ENCODE results near the gene EFCAB5.

EFCAB5 gene

DNA sequence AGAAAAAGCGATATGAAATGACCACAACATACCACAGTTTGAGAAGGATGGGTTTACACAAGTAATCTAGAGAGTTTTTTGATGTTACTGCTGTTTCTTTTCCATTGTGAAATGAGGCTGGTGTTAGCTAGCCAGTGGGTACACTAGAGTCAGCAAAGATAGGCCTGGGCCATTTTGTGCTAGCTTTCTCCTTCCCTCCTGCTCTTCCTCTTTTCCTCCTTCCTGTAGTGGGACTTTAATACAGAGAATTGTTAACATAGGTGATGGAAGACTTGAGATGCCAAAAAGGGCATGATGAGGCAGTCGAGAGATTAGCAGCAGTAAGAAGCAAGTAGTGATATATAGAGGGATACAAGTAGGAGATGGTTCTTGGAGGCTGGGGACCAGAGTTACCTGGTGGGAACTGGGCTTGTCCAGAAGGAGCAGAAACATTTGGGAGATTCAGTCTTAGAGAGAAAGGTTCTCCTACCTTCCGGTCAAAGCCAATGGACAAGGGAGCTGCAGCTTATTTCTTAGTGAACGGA lies 182.9 kb downstream of the EFCAB5 start:
- H3K23ac ChIP-seq (ENCODE audit: low read length) = no peak overlapping the region
- no peak overlapping the region for H3K4me2 ChIP-seq (ENCODE audit: low read length)
- H3K56ac ChIP-seq (ENCODE audit: low read length) = no peak overlapping the region
- H3K18ac ChIP-seq (ENCODE audit: low read length) = no peak overlapping the region
- H2AK5ac ChIP-seq (ENCODE audit: low read length) = no peak overlapping the region
- no peak overlapping the region for H3K4ac ChIP-seq (ENCODE audit: low read depth, low read length)
- H2BK15ac ChIP-seq (replicated peaks; ENCODE audit: low read depth) = no peak overlapping the region
- peaks cover 10% of the 10 kb centered on the region for H3K79me2 ChIP-seq (ENCODE audit: control insufficient read depth, insufficient read depth, low read length)
- no peaks in the 10 kb centered on the region for H3K27me3 ChIP-seq (ENCODE audit: insufficient read depth, low read length, poor library complexity)
- H3K27ac ChIP-seq (ENCODE audit: low read depth, low read length) = no peak overlapping the region
- H3K4me1 ChIP-seq (ENCODE audit: control insufficient read depth, low read depth, low read length) = no peaks in the 10 kb centered on the region
- no peak overlapping the region for H3K4me3 ChIP-seq (ENCODE audit: low read length)
- no peak overlapping the region for H4K5ac ChIP-seq (ENCODE audit: low read length)
- H2BK5ac ChIP-seq (ENCODE audit: low read length) = no peak overlapping the region
- H4K8ac ChIP-seq (ENCODE audit: low read depth, low read length) = no peak overlapping the region
- DNase-seq = no peak
- no peaks in the 10 kb centered on the region for H3K36me3 ChIP-seq (ENCODE audit: control insufficient read depth, insufficient read depth, low read length)
- no peak overlapping the region for H2BK120ac ChIP-seq (ENCODE audit: low read depth, low read length)
- H3K79me1 ChIP-seq (ENCODE audit: low read length) = peaks cover 2% of the 10 kb centered on the region
- H3K9ac ChIP-seq (ENCODE audit: low read length) = no peak overlapping the region
- WGBS (ENCODE audit: extremely low coverage, insufficient coverage, low lambda C conversion rate) = no CpG with 5 or more reads among the region's 4 CpGs

GRCh38 chr17:30130121-30130520 lies 188.7 kb downstream of the EFCAB5 start:
- H3K23ac ChIP-seq (ENCODE audit: low read length) = no peak overlapping the region
- H4K8ac ChIP-seq (ENCODE audit: low read depth, low read length) = no peak overlapping the region
- no peak overlapping the region for H3K9ac ChIP-seq (ENCODE audit: low read length)
- no peaks in the 10 kb centered on the region for H3K4me1 ChIP-seq (ENCODE audit: control insufficient read depth, low read depth, low read length)
- no peak overlapping the region for H2BK5ac ChIP-seq (ENCODE audit: low read length)
- no peak overlapping the region for H3K4ac ChIP-seq (ENCODE audit: low read depth, low read length)
- no peak overlapping the region for H2BK15ac ChIP-seq (replicated peaks; ENCODE audit: low read depth)
- no peaks in the 10 kb centered on the region for H3K36me3 ChIP-seq (ENCODE audit: control insufficient read depth, insufficient read depth, low read length)
- no peak overlapping the region for H3K56ac ChIP-seq (ENCODE audit: low read length)
- no peaks in the 10 kb centered on the region for H3K27me3 ChIP-seq (ENCODE audit: insufficient read depth, low read length, poor library complexity)
- H3K79me2 ChIP-seq (ENCODE audit: control insufficient read depth, insufficient read depth, low read length) = peaks cover 8% of the 10 kb centered on the region
- H3K4me2 ChIP-seq (ENCODE audit: low read length) = no peak overlapping the region
- no peak overlapping the region for H2AK5ac ChIP-seq (ENCODE audit: low read length)
- peaks cover 7% of the 10 kb centered on the region for H3K79me1 ChIP-seq (ENCODE audit: low read length)
- H2BK120ac ChIP-seq (ENCODE audit: low read depth, low read length) = no peak overlapping the region
- no peak overlapping the region for H3K27ac ChIP-seq (ENCODE audit: low read depth, low read length)
- no CpG with 5 or more reads among the region's 1 CpG for WGBS (ENCODE audit: extremely low coverage, insufficient coverage, low lambda C conversion rate)
- no peak overlapping the region for H3K18ac ChIP-seq (ENCODE audit: low read length)
- H3K4me3 ChIP-seq (ENCODE audit: low read length) = no peak overlapping the region
- no peak overlapping the region for H4K5ac ChIP-seq (ENCODE audit: low read length)
- DNase-seq = no peak

GRCh38 chr17:30132615-30133014 lies 191.2 kb downstream of the EFCAB5 start:
- H3K36me3 ChIP-seq (ENCODE audit: control insufficient read depth, insufficient read depth, low read length) = no peaks in the 10 kb centered on the region
- no peak overlapping the region for H4K5ac ChIP-seq (ENCODE audit: low read length)
- no peak overlapping the region for H3K56ac ChIP-seq (ENCODE audit: low read length)
- peaks cover 7% of the 10 kb centered on the region for H3K79me1 ChIP-seq (ENCODE audit: low read length)
- H3K4me3 ChIP-seq (ENCODE audit: low read length) = no peak overlapping the region
- H2BK120ac ChIP-seq (ENCODE audit: low read depth, low read length) = no peak overlapping the region
- no peak overlapping the region for H3K23ac ChIP-seq (ENCODE audit: low read length)
- H3K4me2 ChIP-seq (ENCODE audit: low read length) = no peak overlapping the region
- H3K18ac ChIP-seq (ENCODE audit: low read length) = no peak overlapping the region
- no peak overlapping the region for H3K4ac ChIP-seq (ENCODE audit: low read depth, low read length)
- H2BK15ac ChIP-seq (replicated peaks; ENCODE audit: low read depth) = no peak overlapping the region
- no peaks in the 10 kb centered on the region for H3K27me3 ChIP-seq (ENCODE audit: insufficient read depth, low read length, poor library complexity)
- no peak overlapping the region for H3K9ac ChIP-seq (ENCODE audit: low read length)
- no peak overlapping the region for H4K8ac ChIP-seq (ENCODE audit: low read depth, low read length)
- peaks cover 1% of the 10 kb centered on the region for H3K79me2 ChIP-seq (ENCODE audit: control insufficient read depth, insufficient read depth, low read length)
- H3K27ac ChIP-seq (ENCODE audit: low read depth, low read length) = no peak overlapping the region
- no CpG with 5 or more reads among the region's 3 CpGs for WGBS (ENCODE audit: extremely low coverage, insufficient coverage, low lambda C conversion rate)
- H2BK5ac ChIP-seq (ENCODE audit: low read length) = no peak overlapping the region
- no peak for DNase-seq
- H2AK5ac ChIP-seq (ENCODE audit: low read length) = no peak overlapping the region
- no peaks in the 10 kb centered on the region for H3K4me1 ChIP-seq (ENCODE audit: control insufficient read depth, low read depth, low read length)

DNA sequence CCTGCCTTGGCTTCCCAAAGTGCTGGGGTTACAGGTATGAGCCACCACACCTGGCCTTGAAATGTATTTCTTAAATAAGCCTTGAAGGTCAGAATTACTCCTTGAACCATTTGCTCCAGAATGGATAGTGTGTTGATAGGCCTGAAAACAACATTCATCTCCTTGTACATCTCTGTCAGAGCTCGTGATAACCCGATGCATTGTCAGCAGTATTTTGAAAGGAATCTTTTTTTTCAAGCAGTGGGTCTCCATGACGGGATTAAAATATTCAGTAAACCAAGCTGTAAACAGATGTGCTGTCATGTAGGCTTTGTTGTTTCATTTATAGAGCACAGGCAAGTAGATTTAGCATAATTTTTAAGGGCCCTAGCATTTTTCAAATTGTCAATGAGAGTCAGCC lies 191.8 kb downstream of the EFCAB5 start:
- Histone ChIP-seq H2BK5ac (ENCODE audit: low read length) (no peak overlapping the region), H3K4ac (ENCODE audit: low read depth, low read length) (no peak overlapping the region), H3K36me3 (ENCODE audit: control insufficient read depth, insufficient read depth, low read length) (no peaks in the 10 kb centered on the region), H4K8ac (ENCODE audit: low read depth, low read length) (no peak overlapping the region), H3K4me1 (ENCODE audit: control insufficient read depth, low read depth, low read length) (no peaks in the 10 kb centered on the region), H3K4me2 (ENCODE audit: low read length) (no peak overlapping the region), H2BK15ac (replicated peaks; ENCODE audit: low read depth) (no peak overlapping the region), H3K79me2 (ENCODE audit: control insufficient read depth, insufficient read depth, low read length) (peaks cover 1% of the 10 kb centered on the region), H4K5ac (ENCODE audit: low read length) (no peak overlapping the region), H3K23ac (ENCODE audit: low read length) (no peak overlapping the region), H3K79me1 (ENCODE audit: low read length) (peaks cover 9% of the 10 kb centered on the region), H3K56ac (ENCODE audit: low read length) (no peak overlapping the region), H2BK120ac (ENCODE audit: low read depth, low read length) (no peak overlapping the region), H3K4me3 (ENCODE audit: low read length) (no peak overlapping the region), H2AK5ac (ENCODE audit: low read length) (no peak overlapping the region), H3K27ac (ENCODE audit: low read depth, low read length) (no peak overlapping the region), H3K18ac (ENCODE audit: low read length) (no peak overlapping the region), H3K27me3 (ENCODE audit: insufficient read depth, low read length, poor library complexity) (no peaks in the 10 kb centered on the region), H3K9ac (ENCODE audit: low read length) (no peak overlapping the region)
- no CpG with 5 or more reads among the region's 3 CpGs for WGBS (ENCODE audit: extremely low coverage, insufficient coverage, low lambda C conversion rate)
- no peak for DNase-seq

DNA sequence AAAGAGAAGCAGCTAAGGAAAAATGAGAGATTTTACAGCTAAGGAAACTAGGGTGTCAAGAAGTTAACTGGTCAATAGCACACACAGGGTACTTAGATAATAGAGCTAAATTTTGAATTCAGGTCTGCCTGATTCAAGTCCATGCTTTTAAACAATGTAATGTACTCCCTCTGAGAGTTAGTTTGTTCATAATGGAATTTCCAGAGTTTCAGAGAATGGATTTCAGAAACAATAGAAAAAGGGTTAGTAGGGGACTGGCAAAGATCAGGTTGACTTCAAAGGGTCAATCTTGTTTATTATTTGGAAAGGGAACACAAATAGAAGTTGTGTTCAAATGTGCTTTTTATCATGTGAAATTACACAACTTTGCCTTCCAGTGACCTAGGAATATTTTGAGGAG lies 193.1 kb downstream of the EFCAB5 start:
- no peak overlapping the region for H3K56ac ChIP-seq (ENCODE audit: low read length)
- H3K4me1 ChIP-seq (ENCODE audit: control insufficient read depth, low read depth, low read length) = no peaks in the 10 kb centered on the region
- no peak overlapping the region for H2BK120ac ChIP-seq (ENCODE audit: low read depth, low read length)
- no peaks in the 10 kb centered on the region for H3K36me3 ChIP-seq (ENCODE audit: control insufficient read depth, insufficient read depth, low read length)
- no peak overlapping the region for H3K23ac ChIP-seq (ENCODE audit: low read length)
- no peak overlapping the region for H4K8ac ChIP-seq (ENCODE audit: low read depth, low read length)
- H3K4me2 ChIP-seq (ENCODE audit: low read length) = no peak overlapping the region
- H3K9ac ChIP-seq (ENCODE audit: low read length) = no peak overlapping the region
- no peak overlapping the region for H2BK15ac ChIP-seq (replicated peaks; ENCODE audit: low read depth)
- H3K4ac ChIP-seq (ENCODE audit: low read depth, low read length) = no peak overlapping the region
- no peak overlapping the region for H3K27ac ChIP-seq (ENCODE audit: low read depth, low read length)
- no peak overlapping the region for H2AK5ac ChIP-seq (ENCODE audit: low read length)
- H3K79me1 ChIP-seq (ENCODE audit: low read length) = peaks cover 9% of the 10 kb centered on the region
- DNase-seq = no peak
- no peak overlapping the region for H3K4me3 ChIP-seq (ENCODE audit: low read length)
- no peak overlapping the region for H2BK5ac ChIP-seq (ENCODE audit: low read length)
- peaks cover 1% of the 10 kb centered on the region for H3K79me2 ChIP-seq (ENCODE audit: control insufficient read depth, insufficient read depth, low read length)
- H3K18ac ChIP-seq (ENCODE audit: low read length) = no peak overlapping the region
- H4K5ac ChIP-seq (ENCODE audit: low read length) = no peak overlapping the region
- H3K27me3 ChIP-seq (ENCODE audit: insufficient read depth, low read length, poor library complexity) = no peaks in the 10 kb centered on the region

GRCh38 chr17:30137158-30137557 lies 195.7 kb downstream of the EFCAB5 start:
- no peak overlapping the region for H4K8ac ChIP-seq (ENCODE audit: low read depth, low read length)
- H3K9ac ChIP-seq (ENCODE audit: low read length) = no peak overlapping the region
- H3K18ac ChIP-seq (ENCODE audit: low read length) = no peak overlapping the region
- H3K36me3 ChIP-seq (ENCODE audit: control insufficient read depth, insufficient read depth, low read length) = no peaks in the 10 kb centered on the region
- no peak overlapping the region for H3K56ac ChIP-seq (ENCODE audit: low read length)
- no peak overlapping the region for H2BK120ac ChIP-seq (ENCODE audit: low read depth, low read length)
- no peak overlapping the region for H3K23ac ChIP-seq (ENCODE audit: low read length)
- no peak overlapping the region for H4K5ac ChIP-seq (ENCODE audit: low read length)
- peaks cover 1% of the 10 kb centered on the region for H3K79me2 ChIP-seq (ENCODE audit: control insufficient read depth, insufficient read depth, low read length)
- H3K27me3 ChIP-seq (ENCODE audit: insufficient read depth, low read length, poor library complexity) = no peaks in the 10 kb centered on the region
- no peak overlapping the region for H2BK5ac ChIP-seq (ENCODE audit: low read length)
- no peak for DNase-seq
- WGBS (ENCODE audit: extremely low coverage, insufficient coverage, low lambda C conversion rate) = no CpG with 5 or more reads among the region's 3 CpGs
- H2BK15ac ChIP-seq (replicated peaks; ENCODE audit: low read depth) = no peak overlapping the region
- no peak overlapping the region for H3K4ac ChIP-seq (ENCODE audit: low read depth, low read length)
- H3K27ac ChIP-seq (ENCODE audit: low read depth, low read length) = no peak overlapping the region
- H3K4me1 ChIP-seq (ENCODE audit: control insufficient read depth, low read depth, low read length) = no peaks in the 10 kb centered on the region
- no peak overlapping the region for H3K4me3 ChIP-seq (ENCODE audit: low read length)
- H3K79me1 ChIP-seq (ENCODE audit: low read length) = peaks cover 9% of the 10 kb centered on the region
- H2AK5ac ChIP-seq (ENCODE audit: low read length) = no peak overlapping the region
- H3K4me2 ChIP-seq (ENCODE audit: low read length) = no peak overlapping the region

Measured in mesendoderm (in vitro differentiated cells).